ENCODE results near the gene SLC2A13. TPM values are rescaled to one million over a fixed set of nuclear protein-coding genes. Genes with fewer than 3 reads are reported as not detected.

The SLC2A13 gene
- total RNA-seq, 1 experiment from 2014 or later: 7.0 TPM

- no peak overlapping the region for H3K4me3 Mint-ChIP-seq
- H2AK5ac ChIP-seq (ENCODE audit: insufficient read length, low read length): no peak overlapping the region
- no peaks in the 10 kb centered on the region for H3K4me1 Mint-ChIP-seq
- H3K79me1 ChIP-seq (ENCODE audit: insufficient read depth, low read depth, low read length, poor library complexity, severe bottlenecking): no peaks in the 10 kb centered on the region
- H3K14ac ChIP-seq (ENCODE audit: insufficient read depth, low read length): no peak overlapping the region
- H3K9ac ChIP-seq (ENCODE audit: extremely low read depth, insufficient read length, low read length): no peak overlapping the region
- H3K4me2 ChIP-seq (ENCODE audit: insufficient read depth, insufficient read length, low read length): no peak overlapping the region
- TF ChIP-seq, protein P1, sequence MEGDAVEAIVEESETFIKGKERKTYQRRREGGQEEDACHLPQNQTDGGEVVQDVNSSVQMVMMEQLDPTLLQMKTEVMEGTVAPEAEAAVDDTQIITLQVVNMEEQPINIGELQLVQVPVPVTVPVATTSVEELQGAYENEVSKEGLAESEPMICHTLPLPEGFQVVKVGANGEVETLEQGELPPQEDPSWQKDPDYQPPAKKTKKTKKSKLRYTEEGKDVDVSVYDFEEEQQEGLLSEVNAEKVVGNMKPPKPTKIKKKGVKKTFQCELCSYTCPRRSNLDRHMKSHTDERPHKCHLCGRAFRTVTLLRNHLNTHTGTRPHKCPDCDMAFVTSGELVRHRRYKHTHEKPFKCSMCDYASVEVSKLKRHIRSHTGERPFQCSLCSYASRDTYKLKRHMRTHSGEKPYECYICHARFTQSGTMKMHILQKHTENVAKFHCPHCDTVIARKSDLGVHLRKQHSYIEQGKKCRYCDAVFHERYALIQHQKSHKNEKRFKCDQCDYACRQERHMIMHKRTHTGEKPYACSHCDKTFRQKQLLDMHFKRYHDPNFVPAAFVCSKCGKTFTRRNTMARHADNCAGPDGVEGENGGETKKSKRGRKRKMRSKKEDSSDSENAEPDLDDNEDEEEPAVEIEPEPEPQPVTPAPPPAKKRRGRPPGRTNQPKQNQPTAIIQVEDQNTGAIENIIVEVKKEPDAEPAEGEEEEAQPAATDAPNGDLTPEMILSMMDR (conservative IDR thresholded peaks at IDR 0.05): no peak
- H3K36me3 Mint-ChIP-seq (ENCODE audit: insufficient read depth in 1 of 3, low read depth in 3 of 3): no peaks in the 10 kb centered on the region
- H3K18ac ChIP-seq (ENCODE audit: insufficient read length, low read depth, low read length): no peak overlapping the region
- H3K27ac Mint-ChIP-seq: no peak overlapping the region
- no peak overlapping the region for H4K91ac ChIP-seq (ENCODE audit: insufficient read length, low read depth, low read length)
- H3K27me3 ChIP-seq (ENCODE audit: insufficient read depth, low read length): no peaks in the 10 kb centered on the region
- no peak overlapping the region for H3K27ac ChIP-seq (ENCODE audit: insufficient read length, low read depth, low read length)
- no peak overlapping the region for H3K56ac ChIP-seq (ENCODE audit: insufficient read length, low read depth, low read length)
- no peaks in the 10 kb centered on the region for H3K27me3 Mint-ChIP-seq (ENCODE audit: low read depth)
- no peak overlapping the region for H2BK120ac ChIP-seq (ENCODE audit: low read depth, low read length, poor library complexity, severe bottlenecking)
- H2BK20ac ChIP-seq (ENCODE audit: low read depth, low read length, poor library complexity, severe bottlenecking): no peak overlapping the region
- H4K8ac ChIP-seq (replicated peaks; ENCODE audit: insufficient read length, low read depth, low read length): no peak overlapping the region
- WGBS (ENCODE audit: extremely low coverage, insufficient read length, low lambda C conversion rate): no CpG with 5 or more reads among the region's 4 CpGs
- H4K20me1 ChIP-seq (ENCODE audit: control insufficient read depth, insufficient read depth, insufficient read length): no peaks in the 10 kb centered on the region
- no peak overlapping the region for H2AFZ ChIP-seq (ENCODE audit: low read length)
- no peak overlapping the region for H3T11ph ChIP-seq (ENCODE audit: low read length)
- no peak overlapping the region for H2BK12ac ChIP-seq (ENCODE audit: insufficient read length, low read depth, low read length)
- no peak overlapping the region for H3K23ac ChIP-seq (ENCODE audit: insufficient read length, low read depth, low read length)
- no peak overlapping the region for H2BK15ac ChIP-seq (ENCODE audit: low read depth, low read length)
- H3K79me2 ChIP-seq (ENCODE audit: insufficient read depth, low read length): no peaks in the 10 kb centered on the region
- H3K9me3 Mint-ChIP-seq: no peaks in the 10 kb centered on the region; a peak in 1 of 5 replicates
- no peak for DNase-seq
- H3K9me3 ChIP-seq (ENCODE audit: control insufficient read depth, low read depth, low read length): no peaks in the 10 kb centered on the region
- H3K4me1 ChIP-seq (ENCODE audit: insufficient read depth, low read length): no peaks in the 10 kb centered on the region
- H3K4ac ChIP-seq (ENCODE audit: low read depth, low read length): no peak overlapping the region
- no peak overlapping the region for H2BK5ac ChIP-seq (ENCODE audit: insufficient read length, low read length)
- H3K23me2 ChIP-seq (ENCODE audit: insufficient read length, low read depth, low read length, poor library complexity, severe bottlenecking): no peaks in the 10 kb centered on the region
- H4K5ac ChIP-seq (ENCODE audit: insufficient read length, low read depth, low read length): no peak overlapping the region
These were observed 36.3 kb upstream of the SLC2A13 start for GRCh38 chr12:40142001-40142744.
